HG03135 (cell line): ENCODE measurements around the gene UBL3.

Source experiments
- ATAC-seq: cut with Tn5 transposase; IDR thresholded peaks from one replicate; pipeline ENCODE4 v1.9.1; 2021; ENCODE audit warnings: mild to moderate bottlenecking, moderate library complexity; ENCODE audit not compliant: unreplicated experiment

Gene UBL3

GRCh38 chr13:29858231-29858630 is 7.8 kb upstream of the UBL3 start:
- ATAC-seq = no peak

DNA sequence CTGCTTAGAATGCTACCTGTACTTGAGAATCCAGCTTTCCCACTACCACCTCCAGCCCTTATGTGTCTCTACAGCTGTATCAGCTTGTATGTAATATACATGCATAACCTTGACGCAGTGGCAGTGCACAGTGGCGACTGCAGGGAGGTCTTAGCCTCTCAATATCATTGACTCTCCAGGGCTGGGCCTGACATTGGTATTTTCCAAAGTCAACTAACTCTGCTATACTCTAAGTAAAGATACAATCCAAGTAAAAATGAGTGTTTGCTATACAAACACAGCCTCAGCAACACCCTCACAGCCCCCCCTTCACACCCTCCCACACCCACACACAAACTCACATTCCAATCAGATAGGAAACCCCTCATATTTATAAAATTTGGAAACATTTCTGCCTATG is 6.7 kb upstream of the UBL3 start:
- no peak for ATAC-seq

DNA sequence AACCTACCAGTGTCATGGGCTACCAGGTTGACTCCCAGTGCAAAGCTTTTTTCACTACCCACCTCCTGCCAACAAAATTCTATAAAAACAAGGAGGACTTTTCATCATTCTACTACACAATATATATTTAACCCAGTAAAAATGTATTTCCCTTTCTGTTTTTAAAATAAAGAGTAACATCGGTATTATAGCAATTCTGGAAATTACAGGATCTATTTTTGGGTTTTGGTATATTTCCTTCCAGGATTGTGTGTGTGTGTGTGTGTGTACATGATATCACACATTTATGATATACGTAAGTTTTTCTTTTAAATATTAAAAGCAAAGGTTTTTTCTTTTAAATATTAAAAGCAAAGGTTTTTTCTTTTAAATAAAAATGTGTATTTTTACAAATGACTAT is 6.0 kb upstream of the UBL3 start:
- no peak for ATAC-seq

DNA sequence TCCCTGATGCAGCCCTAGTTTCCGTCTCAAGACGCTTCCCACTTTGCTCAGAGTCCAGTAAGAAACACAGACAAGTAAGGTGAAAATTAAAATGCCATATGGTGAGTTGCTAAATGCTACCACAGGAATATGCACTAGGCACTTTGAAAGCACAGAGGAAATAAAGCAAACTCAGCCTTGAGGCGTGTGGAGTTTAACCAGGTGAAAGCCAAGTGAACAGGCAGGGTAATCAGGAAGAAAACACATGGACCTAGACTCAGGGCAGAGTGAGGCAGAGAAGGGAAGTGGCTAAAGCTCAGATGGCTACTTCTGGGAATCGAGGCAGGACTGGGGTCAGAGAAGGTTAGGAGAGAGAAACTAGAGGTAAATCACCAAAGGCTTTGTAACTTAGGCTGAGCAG is 5.4 kb upstream of the UBL3 start:
- ATAC-seq = no peak

- ATAC-seq = no peak
These were observed 4.6 kb upstream of the UBL3 start for GRCh38 chr13:29855009-29855408.

GRCh38 chr13:29853131-29853530 is 2.7 kb upstream of the UBL3 start:
- no peak for ATAC-seq

GRCh38 chr13:29852472-29853054 is 2.1 kb upstream of the UBL3 start:
- no peak for ATAC-seq

GRCh38 chr13:29849731-29850212 is 645 bp downstream of the UBL3 start:
- peak; percentile 27 for ATAC-seq

- ATAC-seq = no peak
These were observed 1.3 kb downstream of the UBL3 start for GRCh38 chr13:29849071-29849631.

- no peak for ATAC-seq
These were observed 2.9 kb downstream of the UBL3 start for GRCh38 chr13:29847501-29847983.

DNA sequence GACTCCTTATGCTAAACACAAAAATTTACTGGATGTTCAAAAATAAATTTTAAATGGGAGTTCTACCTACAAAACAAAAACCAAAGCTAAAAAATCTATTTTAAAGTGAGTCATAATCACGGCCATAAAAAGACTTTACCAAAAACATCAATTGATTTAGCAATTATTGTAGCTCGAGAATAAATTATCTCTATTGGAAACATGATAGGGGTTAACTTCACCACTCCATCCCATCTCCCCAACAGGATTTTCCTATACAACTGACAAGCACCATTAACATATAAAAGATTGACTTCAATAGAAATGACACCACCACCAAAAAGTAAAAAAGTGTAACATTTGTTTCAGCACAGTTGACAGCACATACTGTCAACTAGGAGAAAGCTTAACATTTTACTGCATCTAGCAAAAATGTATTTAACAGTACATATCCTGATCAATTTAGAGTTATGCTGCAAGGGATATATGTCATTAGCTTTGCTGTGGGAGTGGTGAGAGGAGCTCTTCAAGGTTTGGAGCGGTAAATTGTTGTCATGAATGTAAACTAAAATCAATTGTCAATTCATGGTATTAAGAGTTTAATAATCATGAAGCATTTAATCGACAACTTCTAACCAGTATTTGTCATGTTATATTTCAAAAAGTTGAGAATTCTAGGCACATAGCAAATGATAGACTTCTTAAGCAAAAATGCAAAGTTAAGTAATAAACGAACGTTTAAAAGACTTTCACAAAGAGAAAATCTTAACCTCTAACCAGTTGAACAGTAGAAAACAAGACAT is 3.8 kb downstream of the UBL3 start:
- ATAC-seq = no peak

- ATAC-seq = no peak
These were observed 4.9 kb downstream of the UBL3 start for GRCh38 chr13:29845440-29846056.

- ATAC-seq = no peak
These were observed 6.0 kb downstream of the UBL3 start for GRCh38 chr13:29844441-29844840.

DNA sequence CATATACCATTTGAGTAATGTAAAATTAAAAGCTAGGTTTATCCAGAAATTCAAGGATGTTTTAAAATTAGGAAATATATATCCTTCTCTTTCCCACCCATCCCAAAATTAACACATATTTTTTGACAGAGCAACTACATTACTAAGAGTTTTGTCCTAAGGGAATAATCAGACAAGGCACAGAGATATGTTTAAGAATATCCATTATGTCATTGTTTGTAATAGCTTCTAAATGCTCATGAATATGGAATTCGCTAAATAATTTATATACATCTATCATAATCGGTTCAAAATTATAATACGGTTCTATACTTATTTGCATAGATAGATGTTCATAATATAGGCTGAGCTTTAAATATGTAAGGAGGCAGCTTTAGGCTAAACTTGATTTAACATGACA is 9.8 kb downstream of the UBL3 start:
- no peak for ATAC-seq

- no peak for ATAC-seq
These were observed 14.9 kb downstream of the UBL3 start for GRCh38 chr13:29835280-29836061.

DNA sequence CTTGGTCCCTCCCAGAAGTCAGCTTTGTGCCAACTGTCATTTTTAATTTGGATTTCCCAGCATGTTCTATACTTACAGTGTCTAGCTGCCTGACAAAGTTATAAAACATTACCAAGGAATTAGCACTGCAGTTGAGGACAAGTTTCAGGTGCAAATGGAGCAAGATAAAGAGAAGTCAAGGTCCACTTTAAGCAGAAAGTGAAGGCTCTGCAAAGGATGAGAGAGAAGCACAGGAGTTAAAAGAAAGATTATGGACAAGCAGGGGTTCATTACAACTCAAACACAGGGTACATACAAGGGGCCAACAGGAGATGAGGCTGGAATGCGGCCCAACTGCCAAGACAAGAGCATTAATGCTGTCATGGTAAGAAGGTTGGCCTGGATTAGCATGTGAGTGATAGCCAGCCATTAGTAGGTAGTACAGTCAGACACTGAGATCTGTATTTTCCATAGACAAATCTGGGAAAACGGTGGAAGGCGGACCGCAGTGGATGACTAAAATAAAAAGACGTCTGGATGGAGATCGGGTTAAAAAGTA is 17.6 kb downstream of the UBL3 start:
- no peak for ATAC-seq

GRCh38 chr13:29830000-29830399 is 20.4 kb downstream of the UBL3 start:
- ATAC-seq = no peak

DNA sequence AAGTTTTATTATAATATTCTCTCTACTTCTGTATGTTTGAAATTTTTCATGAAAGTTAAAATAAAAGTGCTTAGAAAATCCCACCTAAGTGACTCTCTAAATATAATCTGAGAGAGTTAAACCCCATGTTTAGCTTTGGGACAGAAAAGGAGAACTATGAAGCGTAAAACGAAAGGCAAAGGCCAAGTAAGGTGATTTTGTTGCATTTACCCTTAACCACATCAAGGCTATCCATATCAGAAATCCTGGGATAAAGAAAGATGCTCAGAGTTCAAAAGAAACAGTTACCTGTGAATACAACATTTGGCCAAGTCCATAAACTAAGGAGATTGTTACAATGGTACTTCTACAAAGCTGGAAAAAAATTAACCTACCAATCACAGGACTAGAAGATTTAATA is 31.3 kb downstream of the UBL3 start:
- ATAC-seq = no peak

- ATAC-seq = peak; percentile 98
These were observed 32.6 kb downstream of the UBL3 start for GRCh38 chr13:29817604-29818378.

GRCh38 chr13:29816715-29817114 is 33.7 kb downstream of the UBL3 start:
- no peak for ATAC-seq
